DOHH2 (cell line): ENCODE measurements around the gene LAP3.

Experiments used
- H3F3A ChIP-seq: fragments of 200-600 bp; sonication (generic), shearing (Covaris generic); 2 replicates; pipeline ENCODE4 v1.6.0; 2016; ENCODE audit warnings: antibody characterized with exemption, mild to moderate bottlenecking; ENCODE audit not compliant: control insufficient read depth, insufficient read depth
- H3K27ac ChIP-seq: fragments of 200-600 bp; sonication (generic); 2 replicates; pipeline ENCODE4 v1.5.1; 2014; ENCODE audit warnings: low read depth, mild to moderate bottlenecking, low read length, moderate library complexity
- H3K27me3 ChIP-seq: fragments of 200-600 bp; sonication (generic); 2 replicates; pipeline ENCODE4 v1.6.1; 2014; ENCODE audit warnings: mild to moderate bottlenecking, low read length, mixed read lengths; ENCODE audit not compliant: control insufficient read depth
- H3K36me3 ChIP-seq: fragments of 200-600 bp; sonication (generic); 2 replicates; pipeline ENCODE4 v1.6.1; 2014; ENCODE audit warnings: mild to moderate bottlenecking, low read length, moderate library complexity, mixed read lengths; ENCODE audit not compliant: control insufficient read depth
- H3K4me1 ChIP-seq: fragments of 200-600 bp; sonication (generic); 2 replicates; pipeline ENCODE4 v1.6.1; 2014; ENCODE audit warnings: mild to moderate bottlenecking, low read length, mixed read lengths; ENCODE audit not compliant: control insufficient read depth
- H3K4me2 ChIP-seq: fragments of 200-600 bp; sonication (generic); 2 replicates; pipeline ENCODE4 v1.6.0; 2014; ENCODE audit warnings: mild to moderate bottlenecking, low read length, moderate library complexity
- H3K4me3 ChIP-seq: fragments of 200-600 bp; sonication (generic); 2 replicates; pipeline ENCODE4 v1.5.1; 2014; ENCODE audit warnings: mild to moderate bottlenecking, low read length, mixed read lengths
- H3K79me2 ChIP-seq: fragments of 200-600 bp; sonication (generic); 2 replicates; pipeline ENCODE4 v1.6.1; 2014; ENCODE audit warnings: mild to moderate bottlenecking, low read length, mixed read lengths; ENCODE audit not compliant: control insufficient read depth
- H3K9me2 ChIP-seq: fragments of 200-600 bp; sonication (generic); replicated peaks from 2 replicates; pipeline ENCODE4 v1.6.1; 2014; ENCODE audit warnings: mild to moderate bottlenecking, low read length, mixed read lengths; ENCODE audit not compliant: control insufficient read depth
- H3K9me3 ChIP-seq: fragments of 200-600 bp; sonication (generic); 2 replicates; pipeline ENCODE4 v1.6.1; 2014; ENCODE audit warnings: antibody characterized with exemption, low read length, mixed read lengths; ENCODE audit not compliant: control insufficient read depth, insufficient read depth
- H4K20me1 ChIP-seq: fragments of 200-600 bp; sonication (generic); 2 replicates; pipeline ENCODE4 v1.6.0; 2014; ENCODE audit warnings: low read depth, mild to moderate bottlenecking, antibody characterized with exemption, low read length, moderate library complexity; ENCODE audit not compliant: control insufficient read depth, insufficient read depth
- CTCF ChIP-seq: fragments of 200-600 bp; sonication (generic); IDR thresholded peaks from one replicate; pipeline ENCODE4 v1.5.1; 2014; ENCODE audit warnings: antibody characterized with exemption, mild to moderate bottlenecking, low read depth, low read length; ENCODE audit not compliant: poor library complexity, severe bottlenecking
- EZH2phosphoT487 ChIP-seq: fragments of 200-600 bp; sonication (generic); IDR thresholded peaks from 2 replicates; pipeline ENCODE4 v1.6.1; 2017; ENCODE audit warnings: borderline replicate concordance, mild to moderate bottlenecking, antibody characterized with exemption, low read length, moderate library complexity, mixed read lengths

The LAP3 gene

GRCh38 chr4:17589355-17589754, 12.4 kb downstream of the LAP3 start:
- H3K9me2 ChIP-seq: no peaks in the 10 kb centered on the region
- H3F3A ChIP-seq: peaks cover 28% of the 10 kb centered on the region
- H3K79me2 ChIP-seq: peaks cover 42% of the 10 kb centered on the region
- no peaks in the 10 kb centered on the region for H3K27me3 ChIP-seq
- peak overlapping the region; percentile 23; the same call in 1 of the 2 replicates for H3K27ac ChIP-seq
- H3K4me1 ChIP-seq: peaks cover 47% of the 10 kb centered on the region
- H3K36me3 ChIP-seq: peaks cover 88% of the 10 kb centered on the region
- no peak overlapping the region for H3K4me3 ChIP-seq
- no peaks in the 10 kb centered on the region for H4K20me1 ChIP-seq
- no peak overlapping the region for H3K4me2 ChIP-seq
- no peaks in the 10 kb centered on the region for H3K9me3 ChIP-seq
- TF ChIP-seq EZH2phosphoT487 (no peak), CTCF (no peak)

- peak overlapping the region; percentile 96 for H3K27ac ChIP-seq
- peak overlapping the region; percentile 71 for H3K4me3 ChIP-seq
- H3K79me2 ChIP-seq: peaks cover 48% of the 10 kb centered on the region
- no peaks in the 10 kb centered on the region for H3K27me3 ChIP-seq
- peaks cover 47% of the 10 kb centered on the region for H3F3A ChIP-seq
- H3K36me3 ChIP-seq: peaks cover 84% of the 10 kb centered on the region
- TF ChIP-seq CTCF: no peak
- no peak for TF ChIP-seq EZH2phosphoT487
- H3K9me2 ChIP-seq: no peaks in the 10 kb centered on the region
- H3K4me1 ChIP-seq: peaks cover 68% of the 10 kb centered on the region
- no peaks in the 10 kb centered on the region for H3K9me3 ChIP-seq
- peak overlapping the region; percentile 95 for H3K4me2 ChIP-seq
- no peaks in the 10 kb centered on the region for H4K20me1 ChIP-seq
These were observed 18.5 kb downstream of the LAP3 start for GRCh38 chr4:17595471-17596005.

DNA sequence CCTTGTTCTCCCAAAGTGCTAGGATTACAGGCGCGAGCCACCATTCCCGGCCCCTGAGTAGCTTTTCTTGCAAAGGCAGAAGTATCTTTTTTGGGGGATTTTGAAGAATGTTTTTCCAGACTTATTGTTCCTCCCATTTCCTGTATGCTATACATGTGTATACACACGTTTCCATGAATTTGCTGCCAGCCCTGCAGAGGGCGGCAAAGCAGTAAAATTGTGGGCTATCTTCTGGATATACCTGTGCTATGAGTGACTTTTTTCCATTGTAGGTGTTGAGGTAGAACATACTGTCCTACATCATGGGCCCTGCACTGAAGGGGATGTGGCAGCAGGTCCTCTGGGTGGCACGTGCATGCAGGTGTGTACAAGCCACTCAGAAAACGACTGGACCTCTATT, 20.5 kb downstream of the LAP3 start:
- H3K4me2 ChIP-seq: no peak overlapping the region
- H3K9me2 ChIP-seq: no peaks in the 10 kb centered on the region
- peaks cover 32% of the 10 kb centered on the region for H3F3A ChIP-seq
- H3K27ac ChIP-seq: peak overlapping the region; percentile 7; the same call in 1 of the 2 replicates
- peaks cover 88% of the 10 kb centered on the region for H3K36me3 ChIP-seq
- H3K27me3 ChIP-seq: no peaks in the 10 kb centered on the region
- peaks cover 48% of the 10 kb centered on the region for H3K4me1 ChIP-seq
- no peak overlapping the region for H3K4me3 ChIP-seq
- TF ChIP-seq CTCF: peak; percentile 37
- no peak for TF ChIP-seq EZH2phosphoT487
- no peaks in the 10 kb centered on the region for H4K20me1 ChIP-seq
- H3K9me3 ChIP-seq: no peaks in the 10 kb centered on the region
- H3K79me2 ChIP-seq: peaks cover 45% of the 10 kb centered on the region
